Cardiac muscle cell (in vitro differentiated cells and primary cell): ENCODE data around the gene TBXAS1. TPM values are rescaled to one million over a fixed set of nuclear protein-coding genes. Genes with fewer than 3 reads are reported as not detected.

ENCODE experiments used
- DNase-seq, 2 donors: peaks; one replicate each; pipeline versions ENCODE4 v3.0.0 to v3.0.0-alpha.2; 2010 to 2017; ENCODE audit warnings: low read depth in 1 of 2, low spot score in 1 of 2
- H3K27ac ChIP-seq: fragments of 200-600 bp; sonication (generic); 2 replicates; pipeline ENCODE4 v1.5.1; 2016
- H3K27me3 ChIP-seq: fragments of 200-600 bp; sonication (generic); 2 replicates; pipeline ENCODE4 v1.6.0; 2016; ENCODE audit warnings: control low read depth
- H3K36me3 ChIP-seq: fragments of 200-600 bp; sonication (generic); 2 replicates; pipeline ENCODE4 v1.5.1; 2016; ENCODE audit warnings: control low read depth
- H3K4me1 ChIP-seq: fragments of 200-600 bp; sonication (generic); 2 replicates; pipeline ENCODE4 v1.8.1; 2017; ENCODE audit warnings: low read depth, mild to moderate bottlenecking, mixed run types
- H3K4me3 ChIP-seq: fragments of 200-600 bp; sonication (generic); 2 replicates; pipeline ENCODE4 v1.5.1; 2016; ENCODE audit warnings: mild to moderate bottlenecking
- H3K9me3 ChIP-seq: fragments of 200-600 bp; sonication (generic); 2 replicates; pipeline ENCODE4 v1.5.1; 2017; ENCODE audit warnings: low read depth, mild to moderate bottlenecking, control low read depth
- polyA plus RNA-seq: library from polyadenylated mRNA; unstranded; fragments of >200 nt; fragmentation: Nextera tagmentation; extraction: Ambion mirVana; gene quantifications from 2 replicates; pipeline ENCODE4 v1.2.1, GENCODE V29; 2016
- total RNA-seq: library from RNA; depleted of rRNA; stranded (reverse); fragments of >200 nt; gene quantifications from 2 replicates; pipeline ENCODE4 v1.2.3, GENCODE V29; 2016
- TF ChIP-seq, protein P1 (sequence below): IDR thresholded peaks from 2 replicates; pipeline ENCODE4 v1.5.1; 2012; ENCODE audit warnings: low read depth, mild to moderate bottlenecking, low read length

The TBXAS1 gene
- total and polyA plus RNA-seq, 2 experiments from 2014 or later: 0.83 to 6.2 TPM

DNA sequence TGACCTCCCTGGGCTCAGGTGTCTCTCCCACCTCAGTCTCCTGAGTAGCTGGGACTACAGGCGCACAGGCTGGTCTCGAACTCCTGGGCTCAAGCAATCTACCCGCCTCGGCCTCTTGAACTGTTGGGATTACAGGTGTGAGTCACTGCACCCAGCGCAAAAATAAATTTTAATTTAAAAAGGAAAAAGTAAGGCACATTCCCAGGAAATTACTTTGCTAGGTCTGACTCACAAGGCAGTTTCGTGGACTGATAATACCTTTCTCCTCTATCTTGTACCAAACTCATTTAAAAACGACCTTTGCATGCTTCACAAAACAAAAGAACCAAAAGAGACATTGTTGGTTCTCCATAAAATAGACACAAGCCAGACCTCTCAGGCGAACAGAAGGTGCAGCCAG lies 204.0 kb downstream of the TBXAS1 start:
- Histone ChIP-seq H3K4me1 (no peaks in the 10 kb centered on the region), H3K4me3 (no peak overlapping the region), H3K36me3 (no peaks in the 10 kb centered on the region), H3K27me3 (no peaks in the 10 kb centered on the region), H3K9me3 (no peaks in the 10 kb centered on the region), H3K27ac (no peak overlapping the region)
- no peak for DNase-seq
- TF ChIP-seq, protein P1, sequence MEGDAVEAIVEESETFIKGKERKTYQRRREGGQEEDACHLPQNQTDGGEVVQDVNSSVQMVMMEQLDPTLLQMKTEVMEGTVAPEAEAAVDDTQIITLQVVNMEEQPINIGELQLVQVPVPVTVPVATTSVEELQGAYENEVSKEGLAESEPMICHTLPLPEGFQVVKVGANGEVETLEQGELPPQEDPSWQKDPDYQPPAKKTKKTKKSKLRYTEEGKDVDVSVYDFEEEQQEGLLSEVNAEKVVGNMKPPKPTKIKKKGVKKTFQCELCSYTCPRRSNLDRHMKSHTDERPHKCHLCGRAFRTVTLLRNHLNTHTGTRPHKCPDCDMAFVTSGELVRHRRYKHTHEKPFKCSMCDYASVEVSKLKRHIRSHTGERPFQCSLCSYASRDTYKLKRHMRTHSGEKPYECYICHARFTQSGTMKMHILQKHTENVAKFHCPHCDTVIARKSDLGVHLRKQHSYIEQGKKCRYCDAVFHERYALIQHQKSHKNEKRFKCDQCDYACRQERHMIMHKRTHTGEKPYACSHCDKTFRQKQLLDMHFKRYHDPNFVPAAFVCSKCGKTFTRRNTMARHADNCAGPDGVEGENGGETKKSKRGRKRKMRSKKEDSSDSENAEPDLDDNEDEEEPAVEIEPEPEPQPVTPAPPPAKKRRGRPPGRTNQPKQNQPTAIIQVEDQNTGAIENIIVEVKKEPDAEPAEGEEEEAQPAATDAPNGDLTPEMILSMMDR: no peak

DNA sequence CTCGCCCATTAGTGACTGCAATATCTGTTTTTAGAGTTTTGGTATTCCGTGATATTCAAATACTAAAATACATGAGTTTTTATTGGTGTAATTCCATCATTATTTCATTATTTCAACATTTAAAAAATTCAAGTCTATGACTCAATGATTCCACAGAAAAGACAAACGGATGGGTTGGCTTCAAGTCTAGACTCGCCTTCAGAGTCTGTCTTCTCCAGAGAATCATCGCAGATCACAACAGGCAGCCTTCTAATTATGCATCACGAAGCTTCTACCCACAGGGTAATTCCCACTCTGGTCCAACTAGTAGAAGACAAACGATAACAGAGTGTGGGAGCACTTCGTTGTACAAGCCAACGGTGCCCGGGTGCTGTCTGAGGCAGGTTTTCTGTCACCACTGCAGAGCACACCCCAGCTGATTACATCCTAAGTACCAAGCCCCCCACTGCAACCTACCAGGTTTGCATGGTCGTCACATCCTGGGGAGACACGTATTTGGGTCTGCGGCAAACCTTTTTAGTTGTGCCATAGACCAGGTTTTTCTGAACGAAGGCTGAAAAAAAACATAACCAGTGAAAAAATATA lies 204.8 kb downstream of the TBXAS1 start:
- DNase-seq: no peak
- Histone ChIP-seq H3K4me3 (no peak overlapping the region), H3K27me3 (no peaks in the 10 kb centered on the region), H3K27ac (no peak overlapping the region), H3K4me1 (no peaks in the 10 kb centered on the region), H3K36me3 (no peaks in the 10 kb centered on the region), H3K9me3 (no peaks in the 10 kb centered on the region)
- TF ChIP-seq, protein P1: no peak

GRCh38 chr7:140034421-140034820 lies 205.4 kb downstream of the TBXAS1 start:
- Histone ChIP-seq H3K4me3 (no peak overlapping the region), H3K27ac (no peak overlapping the region), H3K36me3 (no peaks in the 10 kb centered on the region), H3K27me3 (no peaks in the 10 kb centered on the region), H3K4me1 (no peaks in the 10 kb centered on the region), H3K9me3 (no peaks in the 10 kb centered on the region)
- TF ChIP-seq, protein P1: no peak
- no peak for DNase-seq

DNA sequence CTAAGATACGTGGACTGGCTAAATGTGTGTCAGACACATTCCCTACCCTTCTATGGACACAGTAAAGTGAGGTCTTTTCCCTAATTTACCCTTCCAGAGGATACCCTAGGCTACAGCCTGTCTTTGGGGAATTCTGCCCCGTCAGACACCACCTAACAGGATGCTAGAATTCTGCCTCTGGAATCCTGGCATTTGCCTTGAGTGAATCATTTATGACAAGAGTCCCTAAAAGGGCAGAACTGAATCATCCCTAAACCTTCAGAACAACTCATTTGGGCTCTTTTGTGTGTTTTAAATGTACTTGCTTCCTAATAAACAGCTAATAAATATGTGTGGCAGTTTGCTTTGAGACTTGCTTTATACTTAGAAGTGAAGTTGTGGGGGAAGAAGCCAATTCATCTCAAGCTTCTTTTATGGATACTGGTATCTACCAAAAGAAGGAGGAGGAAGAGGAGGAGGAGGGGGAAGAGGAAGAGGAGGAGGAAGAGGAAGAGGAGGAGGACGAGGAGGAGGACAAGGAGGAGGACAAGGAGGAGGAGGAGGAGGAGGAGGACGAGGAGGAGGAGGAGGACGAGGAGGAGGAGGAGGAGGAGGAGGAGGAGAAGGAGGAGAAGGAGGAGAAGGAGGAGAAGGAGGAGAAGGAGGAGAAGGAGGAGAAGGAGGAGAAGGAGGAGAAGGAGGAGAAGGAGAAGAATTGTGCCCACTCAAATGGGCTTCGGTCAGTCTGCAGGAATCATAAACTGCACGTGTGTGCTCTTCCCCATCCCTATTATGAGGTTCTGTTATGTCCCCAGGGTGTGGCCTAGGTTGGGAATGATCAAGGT lies 206.5 kb downstream of the TBXAS1 start:
- TF ChIP-seq, protein P1: no peak
- H3K4me3 ChIP-seq: no peak overlapping the region
- H3K27ac ChIP-seq: no peak overlapping the region
- H3K4me1 ChIP-seq: no peaks in the 10 kb centered on the region
- H3K27me3 ChIP-seq: no peaks in the 10 kb centered on the region
- H3K36me3 ChIP-seq: no peaks in the 10 kb centered on the region
- H3K9me3 ChIP-seq: no peaks in the 10 kb centered on the region
- peak in 1 of 2 donors; percentile 43 for DNase-seq

- H3K27ac ChIP-seq: no peak overlapping the region
- no peak for DNase-seq
- TF ChIP-seq, protein P1: no peak
- H3K9me3 ChIP-seq: no peaks in the 10 kb centered on the region
- H3K4me3 ChIP-seq: no peak overlapping the region
- H3K36me3 ChIP-seq: no peaks in the 10 kb centered on the region
- H3K4me1 ChIP-seq: no peaks in the 10 kb centered on the region
- H3K27me3 ChIP-seq: no peaks in the 10 kb centered on the region
Measured at GRCh38 chr7:140036224-140036962, 207.3 kb downstream of the TBXAS1 start.
